T follicular helper cell (primary cell): ENCODE measurements around the gene IL12A.

ENCODE experiments used
- DNase-seq: peaks from one replicate; pipeline ENCODE4 v3.0.0-alpha.2; 2020; ENCODE audit warnings: low read depth

IL12A gene

DNA sequence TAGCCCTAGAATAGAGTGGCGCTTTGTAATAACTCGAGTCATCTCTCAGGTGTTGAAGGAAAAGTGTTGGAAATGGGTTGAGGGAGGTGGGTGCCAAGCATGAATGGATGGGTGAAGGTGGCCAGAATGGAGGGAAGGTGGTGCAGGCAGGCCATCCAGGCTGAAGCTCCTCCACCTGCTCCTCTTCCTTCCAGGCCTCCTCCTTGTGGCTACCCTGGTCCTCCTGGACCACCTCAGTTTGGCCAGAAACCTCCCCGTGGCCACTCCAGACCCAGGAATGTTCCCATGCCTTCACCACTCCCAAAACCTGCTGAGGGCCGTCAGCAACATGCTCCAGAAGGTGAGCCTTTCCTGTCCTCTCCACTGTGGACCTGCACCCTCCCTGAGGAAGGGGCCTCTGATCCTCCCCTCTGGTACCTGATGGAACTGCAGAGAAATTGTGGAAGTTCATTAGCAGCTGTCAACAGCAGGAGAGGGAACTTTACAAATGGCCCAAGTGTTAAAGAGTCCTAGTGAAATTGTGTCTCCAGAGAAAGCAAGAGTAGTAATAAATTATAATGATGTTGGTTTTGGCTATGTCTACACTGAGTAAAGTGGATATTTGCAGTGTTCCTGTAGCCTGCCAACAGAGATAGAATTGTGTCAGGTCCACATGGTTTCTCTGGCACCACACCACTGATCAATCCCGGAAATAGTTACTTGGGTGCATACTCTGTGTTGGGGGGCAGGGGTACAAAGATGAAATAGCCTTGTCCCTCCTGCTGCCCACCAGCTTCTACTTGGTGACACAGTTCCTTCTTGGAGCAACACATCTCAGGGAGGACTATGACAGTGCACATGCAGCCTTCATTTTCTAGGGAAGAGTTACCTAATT, 1.6 kb downstream of the IL12A start:
- DNase-seq = no peak

DNA sequence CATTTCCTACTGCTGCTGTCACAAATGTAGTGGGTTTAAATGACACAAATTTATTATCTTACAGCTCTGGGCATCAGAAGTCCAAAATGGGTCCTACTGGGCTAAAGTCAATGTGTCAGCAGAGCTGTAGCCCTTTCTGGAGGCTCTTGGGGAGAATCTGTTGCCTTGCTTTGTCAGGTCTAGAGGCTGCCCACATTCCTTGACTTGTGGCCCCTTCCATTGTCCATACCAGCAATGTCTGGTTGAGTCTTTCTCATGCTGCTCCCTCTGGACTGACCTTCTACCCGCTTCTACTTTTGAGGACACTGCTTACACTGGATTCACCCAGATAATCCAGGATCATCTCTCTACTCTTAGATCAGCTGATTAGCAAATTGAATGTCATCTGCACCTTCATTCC, 3.0 kb downstream of the IL12A start:
- DNase-seq = no peak

DNA sequence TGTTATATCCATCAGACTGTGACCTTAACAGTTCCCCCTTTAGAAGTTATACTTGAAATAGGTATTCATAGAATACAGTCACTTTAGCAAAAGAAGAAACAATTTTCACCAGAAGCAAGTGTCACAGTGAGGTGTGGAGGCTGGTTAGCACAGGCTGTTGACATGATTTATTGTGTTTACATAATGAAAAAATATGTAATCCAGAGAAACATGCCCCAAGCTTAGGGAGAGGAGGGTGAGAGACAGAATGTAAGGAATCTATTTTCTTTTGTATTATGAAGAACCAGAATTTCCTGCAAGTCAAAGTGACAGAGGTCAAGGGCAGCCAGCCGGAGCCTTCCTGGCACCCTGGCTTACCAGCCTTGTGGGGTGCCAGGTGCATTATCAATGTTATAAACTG, 4.0 kb downstream of the IL12A start:
- DNase-seq = no peak

DNA sequence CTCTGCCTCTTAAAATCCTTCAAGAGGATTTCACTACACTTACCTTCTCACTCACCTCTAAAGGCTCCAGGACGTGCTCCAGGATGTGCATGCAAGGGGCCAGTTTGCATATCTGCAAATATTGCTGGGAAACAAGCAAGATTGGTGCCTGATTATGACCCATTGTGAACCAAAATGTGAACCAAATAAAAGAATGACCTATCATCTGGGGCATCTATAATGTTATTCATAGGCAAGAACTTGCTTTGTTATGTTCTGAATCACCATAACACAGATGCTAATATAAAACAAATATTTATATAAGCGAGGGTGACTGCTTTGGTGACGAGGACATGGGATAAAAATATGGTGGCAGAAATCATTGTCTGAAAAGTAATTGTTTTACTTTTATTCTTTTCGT, 5.5 kb downstream of the IL12A start:
- DNase-seq = no peak

DNA sequence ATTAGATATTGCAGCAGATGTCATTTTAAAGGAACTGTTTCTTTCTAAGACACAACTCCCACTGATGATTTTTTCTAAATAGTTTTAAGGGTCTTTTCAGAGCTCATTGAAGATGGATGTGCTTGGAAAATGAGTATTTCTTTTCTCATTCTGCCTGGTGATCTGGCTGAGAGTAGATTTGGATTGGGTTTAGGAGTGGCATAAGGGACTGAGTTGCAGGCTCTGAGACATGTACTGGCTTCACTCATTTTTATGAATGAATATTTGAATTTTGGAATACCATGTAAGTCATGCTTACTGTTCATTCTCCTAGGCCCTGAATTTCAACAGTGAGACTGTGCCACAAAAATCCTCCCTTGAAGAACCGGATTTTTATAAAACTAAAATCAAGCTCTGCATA, 6.5 kb downstream of the IL12A start:
- DNase-seq = no peak

DNA sequence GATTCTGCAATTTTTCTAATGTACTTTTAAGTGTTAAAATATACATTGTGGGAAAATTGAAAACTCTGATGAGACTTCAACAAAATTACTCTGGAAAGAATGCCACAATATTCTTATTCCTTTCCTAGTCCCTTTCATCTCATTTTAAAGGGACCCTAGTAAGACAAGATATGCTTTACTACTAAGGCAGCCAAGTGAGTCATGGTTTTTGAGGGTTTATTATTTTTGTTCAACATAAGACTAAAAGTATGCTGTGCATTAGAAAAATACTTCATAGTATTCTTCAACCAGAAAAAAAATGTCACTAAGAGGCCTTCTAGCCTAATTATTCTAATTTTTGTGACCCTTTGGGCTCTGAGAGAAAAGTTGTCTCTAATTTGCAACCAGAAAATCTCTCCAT, 7.4 kb downstream of the IL12A start:
- no peak for DNase-seq

DNA sequence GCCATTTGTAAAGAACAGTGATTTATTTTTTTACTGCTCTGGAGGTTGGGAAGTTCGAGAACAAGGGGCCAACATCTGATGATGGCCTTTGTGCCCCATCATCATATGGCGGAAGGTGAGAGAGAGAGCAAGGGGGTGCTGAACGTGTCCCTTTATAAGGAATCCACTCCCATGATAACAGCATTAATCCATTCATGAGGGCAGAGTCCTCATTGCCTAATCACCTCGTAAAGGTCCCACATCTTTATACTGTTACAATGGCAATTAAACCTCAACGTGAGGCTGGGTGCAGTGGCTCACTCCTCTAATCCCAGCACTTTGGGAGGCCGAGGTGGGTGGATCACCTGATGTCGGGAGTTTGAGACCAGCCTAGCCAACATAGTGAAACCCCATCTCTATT, 8.3 kb downstream of the IL12A start:
- no peak for DNase-seq

DNA sequence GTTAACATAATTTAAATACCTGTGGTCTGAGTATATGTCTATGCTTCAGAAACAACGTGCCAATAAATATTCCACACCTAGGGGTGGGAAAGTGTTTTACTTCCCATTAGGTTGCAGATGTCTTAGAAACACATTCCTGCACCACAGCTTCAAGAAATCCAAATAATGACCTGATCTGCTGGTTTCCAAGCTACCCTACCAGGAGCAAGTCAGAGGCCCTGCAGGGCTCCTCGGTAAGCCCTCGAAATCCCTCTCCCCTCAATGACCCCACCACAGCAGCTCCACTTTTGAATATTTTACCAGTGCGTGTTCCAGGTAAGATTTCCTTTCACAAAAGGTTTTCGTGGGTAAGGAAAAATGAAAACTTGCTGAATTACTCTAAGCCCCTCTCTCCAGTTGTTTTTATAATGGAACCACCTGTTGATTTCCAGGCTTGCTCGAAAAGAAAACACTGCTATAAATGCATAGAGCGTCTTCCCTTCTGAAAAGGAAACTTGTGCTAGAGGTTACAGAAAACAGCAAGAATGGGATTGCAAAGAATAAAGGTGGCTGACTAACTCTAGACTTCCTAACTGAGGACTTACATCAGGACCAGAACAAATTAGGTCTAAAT, 12.6 kb downstream of the IL12A start:
- DNase-seq = no peak

DNA sequence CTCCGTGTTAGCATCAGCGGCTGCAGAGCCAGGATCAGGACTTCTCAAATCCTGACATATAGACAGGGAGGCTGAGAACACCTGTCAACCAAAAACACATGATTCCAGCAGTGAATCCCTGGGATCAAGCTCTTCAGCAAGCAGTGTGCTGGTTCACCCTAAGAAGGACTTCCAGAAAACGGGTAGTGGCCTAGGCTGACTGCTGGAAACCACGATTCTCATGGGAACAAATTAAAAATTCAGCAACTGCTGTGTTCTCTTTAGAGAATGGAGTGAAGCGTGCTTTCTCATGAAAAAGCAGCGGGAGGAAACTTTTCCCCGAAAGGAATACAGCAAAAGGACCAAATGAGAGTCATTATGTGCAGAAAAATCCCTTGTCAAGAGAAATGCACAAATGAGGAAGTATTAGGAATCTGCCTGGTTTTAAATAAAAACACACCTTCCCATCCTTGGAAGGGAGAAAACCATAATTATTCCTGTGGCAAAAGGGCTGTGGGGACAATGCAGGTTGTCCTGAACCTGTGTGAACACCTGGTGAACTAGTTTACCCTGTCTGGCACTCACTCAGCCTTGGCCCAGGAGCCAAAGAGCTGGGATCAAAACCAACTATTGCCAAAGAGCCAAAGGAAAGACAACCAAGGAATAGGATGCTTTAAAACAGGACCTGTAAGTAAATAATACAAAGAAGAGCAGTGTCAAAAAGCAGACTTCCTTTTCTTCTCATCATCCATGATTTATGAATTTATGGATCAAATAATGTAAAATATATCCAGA, 13.4 kb downstream of the IL12A start:
- no peak for DNase-seq

DNA sequence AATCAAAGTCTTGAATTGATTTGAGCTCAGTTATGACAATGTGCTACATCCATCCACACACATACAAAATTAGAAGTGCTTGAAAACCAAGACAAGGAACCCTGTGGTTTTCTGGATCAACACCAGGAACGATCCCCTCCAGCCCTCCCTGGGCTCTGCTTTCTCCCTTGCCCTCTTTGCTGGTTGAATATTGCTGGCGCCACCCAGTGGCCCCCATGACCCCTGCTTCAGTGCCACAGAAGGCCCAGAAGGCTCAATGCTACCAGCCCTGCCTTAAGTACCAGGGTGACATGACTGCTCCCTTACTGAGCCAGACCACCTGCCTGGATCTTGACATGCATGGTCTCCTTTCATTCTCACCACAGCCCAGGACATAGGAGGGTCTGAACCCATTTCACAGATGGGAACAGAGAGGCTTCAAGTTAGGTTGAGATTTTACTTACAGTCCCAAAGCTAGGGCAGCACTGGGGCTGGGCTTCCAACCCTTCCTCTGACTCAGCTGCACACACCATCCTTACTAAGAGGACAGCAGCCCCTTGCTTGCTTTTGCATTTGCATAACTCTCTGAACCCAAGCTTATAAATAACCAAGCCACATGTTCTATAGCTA, 15.0 kb downstream of the IL12A start:
- DNase-seq = no peak

DNA sequence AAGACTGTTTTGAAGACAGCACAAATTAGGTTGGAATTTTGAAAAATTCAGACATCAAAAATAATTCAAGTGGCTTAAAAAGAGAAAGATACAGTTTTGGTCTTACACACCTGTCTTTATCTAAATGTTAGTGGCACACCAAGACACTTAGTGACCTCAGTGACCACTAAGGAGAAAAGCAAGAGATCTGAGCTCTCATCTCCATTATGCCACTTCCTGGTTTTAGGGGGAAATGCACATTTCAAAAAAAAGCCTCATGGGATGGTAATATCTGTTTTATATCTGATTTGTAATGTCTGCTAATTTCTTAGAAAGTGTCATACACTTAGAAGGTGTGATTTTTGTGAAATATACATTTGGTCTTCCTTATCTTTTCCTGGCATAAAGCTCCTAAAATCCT, 16.4 kb downstream of the IL12A start:
- no peak for DNase-seq

DNA sequence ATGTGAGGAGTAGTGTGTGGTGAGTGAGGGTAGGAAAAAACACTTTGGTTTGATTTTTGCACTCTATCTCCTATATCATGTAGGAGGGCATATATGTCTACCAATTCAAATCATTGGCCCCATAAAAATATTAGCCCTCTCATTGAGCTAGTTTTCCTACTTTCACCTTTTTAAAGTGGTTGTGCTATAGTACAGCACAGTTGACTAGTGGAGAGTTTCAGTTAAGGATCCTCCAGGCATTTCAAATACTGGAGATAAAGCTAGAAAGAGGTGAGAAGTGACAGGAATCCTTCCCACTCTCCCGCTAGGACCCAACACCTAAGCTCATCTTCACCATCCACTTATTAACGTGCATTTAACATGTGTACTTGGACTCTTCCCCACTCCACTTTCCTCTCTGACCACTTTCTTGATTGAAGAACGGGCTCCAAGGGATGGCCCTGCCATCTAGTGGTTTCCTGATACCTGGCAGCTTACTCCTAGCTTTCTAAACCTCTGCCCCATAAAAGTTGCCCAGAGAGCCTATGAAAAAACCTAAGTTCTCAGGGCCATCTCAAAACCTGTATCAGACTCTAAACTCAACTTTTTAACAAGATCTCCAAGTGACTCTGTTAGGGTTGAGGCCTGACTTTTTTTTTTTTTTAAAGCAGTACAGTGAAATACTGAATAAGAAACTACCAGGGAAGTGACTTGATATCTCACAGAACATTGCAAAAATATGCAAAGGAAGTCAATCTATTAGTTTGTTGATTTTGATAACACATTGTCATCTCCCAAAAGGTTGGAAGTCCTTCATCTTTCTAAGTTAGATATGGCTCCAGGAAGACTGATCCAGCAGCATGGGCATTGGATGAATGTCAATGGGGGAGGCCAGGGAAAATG, 17.9 kb downstream of the IL12A start:
- DNase-seq = no peak

DNA sequence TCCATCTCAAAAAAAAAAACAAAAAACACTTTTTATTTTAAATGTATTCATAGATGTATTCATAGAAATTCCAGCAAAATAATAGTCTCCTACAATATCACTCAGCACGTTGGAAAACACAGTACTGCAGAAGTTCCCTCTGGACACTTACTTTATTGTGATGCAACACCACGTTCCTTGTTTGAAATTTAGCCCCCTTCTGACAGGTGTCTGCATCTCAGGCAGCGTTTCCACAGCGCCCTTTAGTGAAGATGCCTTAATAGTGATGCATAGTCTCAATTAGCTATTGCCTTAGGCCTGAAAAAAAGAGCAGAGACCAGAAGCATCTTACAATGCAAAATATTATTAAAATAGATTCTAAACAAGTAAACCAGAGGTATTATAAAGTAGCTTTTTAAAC, 20.3 kb downstream of the IL12A start:
- no peak for DNase-seq

DNA sequence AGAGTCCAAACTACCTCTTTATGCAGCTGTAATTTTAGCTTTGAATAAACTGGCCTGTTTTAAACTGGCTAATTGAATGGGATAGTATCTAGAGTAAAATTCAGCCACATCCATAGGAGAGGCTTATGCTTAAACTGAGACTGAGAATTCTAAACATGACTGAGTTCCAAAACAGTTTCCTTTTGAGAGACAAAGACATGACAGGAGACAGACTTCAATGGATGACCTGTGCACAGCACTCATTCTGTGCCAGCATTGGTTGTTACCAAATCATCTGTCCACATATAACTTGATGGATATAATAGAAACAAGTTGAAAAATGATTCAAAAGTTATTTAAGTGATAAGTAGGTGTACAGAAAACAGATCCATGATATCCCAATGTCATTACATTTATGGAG, 20.9 kb downstream of the IL12A start:
- no peak for DNase-seq

DNA sequence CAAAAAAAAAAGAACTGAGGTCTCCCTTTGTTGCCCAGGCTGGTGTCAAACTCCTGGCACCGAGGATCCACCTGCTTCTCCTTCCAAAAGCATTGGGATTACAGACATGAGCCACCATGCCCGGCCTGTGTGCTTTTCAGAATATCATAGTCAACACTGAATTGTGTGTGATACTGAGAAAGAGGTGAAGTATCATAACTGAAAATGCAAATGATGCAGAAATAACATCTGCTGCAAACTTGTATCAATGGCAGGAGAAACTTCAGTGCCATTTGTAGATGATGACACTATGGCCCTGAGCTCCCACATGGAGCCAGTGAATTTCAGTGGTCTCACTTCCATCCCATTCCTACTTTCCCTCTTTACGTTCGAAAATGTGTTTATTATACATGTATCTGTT, 21.9 kb downstream of the IL12A start:
- no peak for DNase-seq

DNA sequence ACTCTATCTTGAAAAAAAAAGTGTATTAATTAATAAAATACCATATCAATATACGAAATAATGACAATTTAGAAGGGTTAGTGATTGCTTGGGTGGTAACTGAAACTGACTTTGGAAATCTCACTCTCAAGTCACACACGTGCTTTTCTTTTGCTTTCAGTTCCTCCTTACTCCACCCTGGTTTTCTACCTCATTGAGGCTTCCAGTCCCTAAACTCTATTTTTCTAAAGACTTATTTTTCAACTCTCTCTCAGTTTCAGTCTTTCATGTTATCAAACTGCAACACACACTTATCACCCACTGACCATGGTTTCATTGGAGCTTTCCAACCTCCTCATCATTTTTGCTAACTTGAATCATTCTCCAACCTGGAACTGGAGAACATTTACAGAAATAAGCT, 23.5 kb downstream of the IL12A start:
- no peak for DNase-seq

DNA sequence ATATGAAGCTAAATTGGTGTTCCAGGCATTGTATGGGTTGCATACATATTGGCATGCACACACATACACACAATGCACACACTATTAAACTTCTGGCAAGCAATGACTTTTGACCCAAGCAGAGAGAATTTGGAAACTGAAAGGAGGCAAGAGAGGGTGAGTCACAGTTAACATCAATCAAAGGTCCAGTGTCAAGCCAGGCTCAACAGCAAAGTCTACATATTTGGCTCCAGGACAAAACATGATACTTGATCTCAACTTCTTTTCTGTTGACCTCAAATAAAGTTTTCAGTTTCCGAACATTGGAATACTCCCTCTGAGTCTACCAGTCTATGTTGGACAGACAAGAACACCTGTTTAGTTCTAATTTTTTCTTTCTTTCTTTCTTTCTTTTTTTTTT, 28.3 kb downstream of the IL12A start:
- DNase-seq = no peak

DNA sequence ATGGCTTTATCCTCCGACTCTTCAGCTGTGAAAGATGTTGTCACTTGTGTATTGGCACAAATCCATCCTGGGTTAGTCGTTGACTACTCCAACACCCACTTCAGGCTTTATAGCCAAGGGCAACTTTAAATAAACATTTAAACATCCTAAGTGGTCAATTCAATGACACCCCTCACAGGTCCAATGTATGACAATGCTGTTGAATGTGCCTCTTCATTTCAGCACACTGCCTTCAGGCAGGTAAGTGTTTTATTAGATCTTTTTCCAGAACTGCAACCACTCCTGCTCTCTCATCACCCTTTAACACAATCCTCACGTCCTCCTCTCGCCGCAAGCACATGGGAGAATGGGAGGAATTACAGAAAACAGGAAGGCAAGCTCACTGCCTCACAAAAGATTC, 30.3 kb downstream of the IL12A start:
- no peak for DNase-seq

DNA sequence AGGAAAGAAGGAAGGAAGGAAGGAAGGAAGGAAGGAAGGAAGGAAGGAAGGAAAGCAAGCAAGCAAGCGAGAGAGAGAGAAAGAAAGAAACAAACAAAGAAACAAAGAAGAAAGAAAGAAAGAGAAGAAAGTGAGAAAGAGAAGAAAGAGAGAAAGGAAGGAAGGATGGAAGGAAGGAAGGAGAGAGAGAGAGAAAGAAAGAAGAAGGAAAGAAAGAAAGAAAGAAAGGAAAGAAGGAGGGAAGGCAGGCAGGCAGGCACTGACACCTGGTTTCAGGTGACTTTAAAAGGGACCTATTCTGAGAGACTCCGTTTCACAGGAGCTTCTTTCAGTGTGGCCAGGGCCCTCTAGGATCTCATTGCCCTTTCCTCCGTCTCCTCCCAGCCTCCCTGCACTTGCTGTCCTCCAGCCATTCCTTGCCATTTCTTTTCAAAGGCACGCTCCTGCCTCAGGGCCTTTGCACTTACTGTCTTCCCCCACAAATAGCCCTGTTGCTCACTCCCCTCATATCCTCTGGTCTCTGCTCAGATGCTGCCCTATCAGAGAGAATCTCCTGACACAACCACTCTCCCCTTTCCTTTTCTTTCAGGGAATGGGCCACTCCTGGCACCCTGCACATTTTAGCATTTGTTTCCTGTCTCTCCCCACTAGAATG, 31.5 kb downstream of the IL12A start:
- DNase-seq = no peak

DNA sequence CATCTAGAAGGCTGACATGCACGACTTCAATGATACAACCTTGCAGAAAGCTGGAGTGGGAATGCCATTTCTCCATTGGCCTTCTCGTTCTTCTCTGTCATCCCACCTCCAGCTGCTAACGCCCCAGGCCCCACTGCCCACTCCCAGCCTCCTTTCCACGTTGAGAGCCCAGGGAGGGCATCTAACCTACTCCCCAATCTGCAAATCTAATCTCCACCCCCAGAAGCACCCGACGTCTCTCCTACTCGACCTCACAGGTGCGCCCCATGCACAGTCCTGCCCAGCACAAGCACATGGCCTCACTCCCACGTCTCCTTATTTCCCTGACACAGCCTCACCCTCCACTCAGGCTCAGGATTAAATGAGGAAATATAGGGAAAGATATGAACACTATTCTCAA, 33.4 kb downstream of the IL12A start:
- no peak for DNase-seq

DNA sequence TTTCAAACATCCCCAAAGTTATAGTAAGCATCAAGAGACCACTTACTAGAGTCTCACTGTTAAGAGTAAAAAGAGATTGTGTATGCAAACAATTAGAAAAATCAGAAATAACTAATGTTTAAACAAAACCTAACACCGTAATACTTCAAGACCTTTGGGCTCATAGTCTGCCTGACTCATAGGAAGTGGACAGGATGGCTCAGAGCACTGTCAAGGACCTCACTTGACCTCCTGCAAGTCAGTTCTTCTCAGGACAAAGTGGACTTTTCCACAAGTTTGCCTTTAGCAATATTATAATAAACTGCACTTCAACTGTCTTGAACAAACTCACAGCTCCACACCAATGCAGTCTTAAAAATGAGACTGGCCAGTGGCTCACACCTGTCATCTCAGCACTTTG, 34.8 kb downstream of the IL12A start:
- DNase-seq = no peak
